Raji (cell line): Measurements from ENCODE around the gene PTPN14.

Experiments
- POLR2A ChIP-seq: IDR thresholded peaks from 2 replicates; pipeline ENCODE4 v1.6.1; 2011; ENCODE audit warnings: low read depth, low read length, control low read depth; ENCODE audit not compliant: insufficient read depth

Gene PTPN14

DNA sequence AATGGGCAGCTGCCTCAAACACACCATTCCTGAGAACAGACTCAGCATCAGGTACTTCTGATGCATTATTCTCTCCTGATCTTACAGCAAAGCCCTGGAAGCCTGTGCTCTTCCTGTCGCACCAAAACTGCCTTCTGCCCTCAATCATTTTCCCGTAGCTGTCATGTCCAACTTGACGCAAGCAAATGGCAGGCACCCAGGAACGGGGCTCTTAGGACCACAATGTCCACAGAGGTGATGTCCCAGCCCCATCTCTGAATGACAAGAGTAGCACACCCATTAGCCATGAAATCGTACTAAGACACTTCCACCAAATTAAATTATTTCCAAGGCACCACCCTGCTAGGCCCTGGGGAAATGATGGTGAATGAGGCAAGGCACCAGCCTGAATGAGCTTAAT is 47.1 kb downstream of the PTPN14 start:
- TF ChIP-seq POLR2A = no peak

GRCh38 chr1:214503553-214503952 is 47.8 kb downstream of the PTPN14 start:
- TF ChIP-seq POLR2A = no peak

DNA sequence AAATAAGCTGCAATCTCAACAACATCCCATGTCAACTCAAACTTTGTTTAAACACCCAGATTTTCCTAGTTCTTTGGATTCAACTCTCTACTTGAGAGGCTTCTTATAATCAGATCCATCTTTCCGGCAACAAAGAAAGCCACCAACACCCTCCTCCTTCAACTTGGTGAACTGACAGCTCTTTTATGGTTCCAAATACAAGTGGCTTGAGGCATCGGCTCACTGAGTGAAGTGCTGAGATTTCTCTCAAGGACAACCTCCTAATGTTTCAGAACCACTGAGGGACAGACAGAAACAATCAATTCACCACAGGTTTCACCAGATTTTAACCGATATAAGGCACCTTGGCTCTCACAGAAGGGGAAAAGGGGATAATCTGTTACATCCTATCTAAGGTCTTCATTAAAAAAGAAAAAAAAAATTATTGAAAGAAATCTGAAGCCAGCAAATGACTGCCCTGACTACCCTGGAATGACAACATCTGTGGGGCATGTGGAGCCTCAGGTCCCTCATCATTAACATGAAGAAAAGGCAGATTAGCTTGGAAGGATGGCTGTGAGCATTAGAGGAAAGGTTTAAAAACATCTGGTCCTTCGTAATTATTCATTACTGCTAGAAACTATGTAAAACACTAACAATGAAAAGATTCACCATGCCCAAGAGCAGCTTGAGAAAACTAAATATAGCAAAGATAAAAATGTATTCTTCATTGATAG is 50.9 kb downstream of the PTPN14 start:
- no peak for TF ChIP-seq POLR2A

DNA sequence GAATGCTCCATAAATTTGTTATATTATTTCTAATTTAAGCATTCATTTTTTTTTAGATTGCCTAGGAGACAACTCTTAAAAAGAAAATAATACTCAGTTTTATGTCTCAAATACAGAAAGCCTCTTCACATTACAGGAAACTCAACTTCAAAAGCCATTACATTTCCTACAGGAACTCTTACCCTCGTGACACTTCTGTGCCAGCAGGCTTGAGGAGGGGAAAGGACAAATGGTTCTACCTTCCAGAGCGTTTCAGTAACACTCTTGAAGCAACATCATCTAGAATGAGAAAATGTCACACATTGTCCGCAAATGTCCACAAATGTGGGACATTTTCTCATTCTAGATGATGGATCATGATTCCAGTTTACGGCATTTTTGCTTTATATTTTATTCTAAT is 51.7 kb downstream of the PTPN14 start:
- no peak for TF ChIP-seq POLR2A

DNA sequence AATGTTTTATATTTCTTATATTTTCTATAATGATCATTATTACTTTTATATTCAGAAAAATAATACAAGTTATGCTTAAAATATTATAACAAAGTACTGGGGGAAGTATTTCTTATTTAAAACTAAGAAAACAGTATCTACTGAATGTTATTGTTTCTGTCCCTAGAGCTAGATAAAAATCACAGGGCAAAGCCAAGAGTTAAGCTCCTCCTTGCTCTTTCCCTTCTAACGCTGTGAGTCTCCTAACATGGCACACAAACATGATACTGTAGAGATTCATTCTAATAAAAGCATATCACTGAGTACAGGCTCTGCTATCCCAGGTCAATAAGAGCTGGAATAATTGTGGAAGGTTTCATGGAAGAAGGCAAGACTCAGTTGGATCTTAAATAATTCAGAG is 53.4 kb downstream of the PTPN14 start:
- TF ChIP-seq POLR2A = no peak

DNA sequence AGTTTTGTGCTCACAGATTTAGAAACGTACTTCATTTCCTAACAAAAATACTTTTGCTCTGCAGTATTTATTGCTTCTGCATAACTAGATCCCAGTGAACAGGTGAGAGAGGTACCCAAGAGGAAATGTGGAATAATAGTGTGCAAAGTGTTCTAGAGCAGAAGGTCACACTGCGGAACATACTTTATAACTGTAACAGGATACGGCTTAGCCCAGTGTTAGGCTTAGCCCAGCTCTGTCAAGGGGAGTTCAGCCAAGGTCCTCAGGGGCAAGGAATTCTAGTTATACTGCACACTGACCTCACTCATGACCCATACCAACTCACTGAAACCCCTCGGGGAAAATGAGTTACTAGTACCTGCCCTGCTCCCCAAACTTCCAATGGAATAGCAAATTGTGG is 55.3 kb downstream of the PTPN14 start:
- no peak for TF ChIP-seq POLR2A

GRCh38 chr1:214494706-214495105 is 56.7 kb downstream of the PTPN14 start:
- TF ChIP-seq POLR2A = no peak

- TF ChIP-seq POLR2A = no peak
These were observed 58.1 kb downstream of the PTPN14 start for GRCh38 chr1:214493126-214493796.

GRCh38 chr1:214492401-214493075 is 58.9 kb downstream of the PTPN14 start:
- no peak for TF ChIP-seq POLR2A

- no peak for TF ChIP-seq POLR2A
These were observed 59.8 kb downstream of the PTPN14 start for GRCh38 chr1:214491468-214492146.

- TF ChIP-seq POLR2A = no peak
These were observed 66.3 kb downstream of the PTPN14 start for GRCh38 chr1:214485151-214485550.

DNA sequence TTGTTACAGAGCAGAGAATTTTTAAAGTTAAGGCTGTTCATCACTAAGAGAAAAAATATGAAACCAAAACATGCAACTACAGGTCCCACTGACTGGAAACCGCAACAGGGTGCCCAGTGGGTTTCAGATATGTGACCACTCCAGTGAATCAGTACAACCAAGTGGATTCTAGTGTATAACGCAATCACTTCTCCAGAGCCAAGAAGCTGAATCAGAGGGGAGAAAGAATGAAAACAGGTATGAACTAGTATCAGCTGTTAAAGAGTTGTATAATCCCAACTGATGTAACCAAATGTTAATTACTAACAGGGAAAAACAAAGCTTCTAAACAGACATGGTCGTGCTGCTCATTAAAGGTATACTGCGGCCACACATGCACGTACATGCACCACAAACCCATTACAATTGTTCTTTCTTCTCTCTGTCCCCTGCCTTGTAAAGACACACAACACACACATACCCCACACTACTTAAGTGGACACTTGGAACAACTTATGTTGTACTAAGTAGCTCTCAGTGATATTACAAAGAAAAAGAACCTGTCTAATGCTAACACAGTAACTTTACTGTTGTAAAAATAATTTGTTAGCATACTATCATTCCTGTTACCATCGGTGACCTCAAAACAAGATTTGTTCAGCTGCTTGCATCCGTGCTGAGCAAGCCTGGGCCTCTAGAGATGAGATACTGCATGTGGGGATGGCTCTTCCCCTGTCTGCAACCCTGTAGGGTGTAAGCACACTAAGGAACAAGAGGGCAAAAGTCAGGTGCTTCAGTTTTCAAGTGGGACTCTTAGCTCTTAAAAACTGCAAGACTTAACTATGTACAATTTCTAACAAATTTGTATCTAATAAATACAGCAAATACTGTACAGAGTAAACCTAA is 74.2 kb downstream of the PTPN14 start:
- no peak for TF ChIP-seq POLR2A

DNA sequence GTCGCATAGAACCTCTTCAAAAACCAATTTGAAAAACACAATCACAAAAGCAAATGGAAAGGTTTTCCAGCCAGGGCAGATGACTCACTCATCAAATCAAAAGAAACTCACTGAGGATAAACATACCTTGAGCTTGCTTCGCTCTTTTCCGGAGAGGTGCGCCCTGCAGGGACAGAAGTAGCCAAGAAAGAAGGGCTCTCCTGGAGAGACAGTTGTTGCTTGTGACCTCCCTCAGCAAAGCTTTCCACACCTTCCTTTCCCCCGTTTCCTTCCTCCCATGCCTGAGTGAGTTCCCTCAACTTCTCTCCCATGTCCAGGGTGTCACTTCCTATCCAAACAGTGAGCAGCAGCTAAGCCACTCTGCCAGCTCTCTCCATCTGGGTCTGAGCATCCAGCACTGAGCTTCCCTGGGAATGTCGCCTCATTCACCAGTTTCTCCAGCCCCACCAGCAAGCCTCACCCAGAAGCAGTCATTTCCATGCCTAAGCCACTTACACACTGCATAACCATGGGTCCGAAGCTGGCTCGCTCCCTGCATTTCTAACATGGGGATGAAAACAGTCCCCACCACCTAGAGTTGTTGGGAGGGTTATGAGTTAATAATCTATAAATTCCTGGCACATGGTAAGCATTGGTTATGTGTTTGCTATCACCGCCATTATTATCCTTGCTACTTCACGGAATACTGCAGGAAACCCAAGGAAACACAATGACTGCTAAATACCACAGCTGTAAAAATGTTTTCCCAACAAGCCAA is 75.0 kb downstream of the PTPN14 start:
- TF ChIP-seq POLR2A = no peak

GRCh38 chr1:214475746-214476145 is 75.7 kb downstream of the PTPN14 start:
- TF ChIP-seq POLR2A = no peak

GRCh38 chr1:214475331-214475730 is 76.1 kb downstream of the PTPN14 start:
- TF ChIP-seq POLR2A = no peak

- TF ChIP-seq POLR2A = no peak
These were observed 76.9 kb downstream of the PTPN14 start for GRCh38 chr1:214474467-214474866.
